MG63 (cell line): ENCODE results near the gene EVI5L. TPM values are rescaled to one million over a fixed set of nuclear protein-coding genes. Genes with fewer than 3 reads are reported as not detected.

Experiments used
- DNase-seq: peaks from one replicate; pipeline ENCODE4 v3.0.0-alpha.2; 2020
- H3K27me3 ChIP-seq: fragments of 250-450 bp; sonication (Bioruptor Pico); 2 replicates; pipeline ENCODE4 v1.5.1; 2020; ENCODE audit warnings: mild to moderate bottlenecking, moderate library complexity
- H3K36me3 ChIP-seq: fragments of 250-450 bp; sonication (Bioruptor Pico); 2 replicates; pipeline ENCODE4 v1.5.1; 2020; ENCODE audit warnings: mild to moderate bottlenecking, moderate library complexity
- H3K4me3 ChIP-seq: fragments of 250-450 bp; sonication (Bioruptor Pico); 2 replicates; pipeline ENCODE4 v1.5.1; 2020; ENCODE audit warnings: mild to moderate bottlenecking, moderate library complexity
- H3K9me3 ChIP-seq: fragments of 250-450 bp; sonication (Bioruptor Pico); 2 replicates; pipeline ENCODE4 v1.5.1; 2020; ENCODE audit warnings: mild to moderate bottlenecking, moderate library complexity
- total RNA-seq: library from RNA; depleted of rRNA; stranded (reverse); fragments of >200 nt; shearing (Covaris generic); gene quantifications from 2 replicates; pipeline ENCODE4 v1.2.3, GENCODE V29; 2014; ENCODE audit warnings: low replicate concordance

Gene EVI5L
- total RNA-seq, 1 experiment from 2014 or later, result 21.4 TPM

DNA sequence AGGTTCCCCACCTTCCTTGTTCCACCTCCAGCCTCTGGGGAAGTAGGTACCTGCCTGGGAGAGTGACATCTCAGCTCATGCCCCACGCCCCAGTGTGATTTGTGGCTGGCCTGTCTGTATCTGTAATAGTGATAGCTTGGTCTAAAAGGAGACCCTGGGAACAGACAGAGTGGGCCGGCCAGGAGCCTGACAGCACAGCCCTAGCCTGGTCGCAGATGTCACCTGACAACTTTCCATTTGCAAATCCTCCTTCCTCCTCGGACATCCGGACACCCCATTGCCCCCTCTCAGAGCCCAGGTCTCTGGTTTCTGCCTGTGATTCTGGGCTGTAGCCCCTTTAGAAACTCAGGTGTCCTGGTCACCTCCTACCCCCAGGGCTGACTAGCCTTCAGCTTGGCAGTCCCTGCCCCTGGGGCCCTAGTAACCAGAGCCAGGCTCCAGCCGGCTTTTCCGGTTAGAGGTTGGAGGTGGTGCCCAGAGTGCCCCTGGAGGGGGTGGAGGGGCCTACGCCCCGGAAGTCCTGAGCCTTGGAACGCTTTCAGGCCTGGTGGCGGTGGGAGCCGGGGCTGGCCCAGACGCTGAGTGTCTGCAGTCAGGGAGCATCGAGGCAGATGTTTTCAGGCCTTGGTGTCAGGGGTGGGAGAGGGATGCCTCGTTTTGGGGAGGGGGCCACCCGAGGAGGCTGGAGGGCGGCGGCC lies 64.7 kb downstream of the EVI5L start:
- Histone ChIP-seq H3K36me3 (peaks cover 24% of the 10 kb centered on the region), H3K27me3 (no peaks in the 10 kb centered on the region), H3K9me3 (no peaks in the 10 kb centered on the region), H3K4me3 (no peak overlapping the region)
- DNase-seq, result no peak

DNA sequence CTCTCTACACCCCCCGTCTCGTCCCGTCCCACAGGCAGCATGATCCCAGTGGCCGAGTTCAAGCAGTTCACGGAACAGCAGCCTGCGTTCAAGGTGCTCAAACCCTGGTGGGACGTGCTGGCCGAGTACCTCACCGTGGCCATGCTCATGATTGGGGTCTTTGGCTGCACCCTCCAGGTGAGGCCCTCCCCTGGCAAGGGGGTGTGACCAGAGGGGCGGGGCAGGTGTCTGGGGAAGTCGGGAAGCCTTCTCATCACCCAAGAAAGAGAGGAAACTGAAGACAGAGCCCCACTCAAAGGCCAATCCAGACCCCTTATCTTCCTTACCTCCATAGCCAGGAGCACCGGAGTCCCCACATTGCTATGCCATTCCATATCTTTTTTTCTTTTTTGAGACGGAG lies 65.5 kb downstream of the EVI5L start:
- peaks cover 28% of the 10 kb centered on the region for H3K36me3 ChIP-seq
- no peak for DNase-seq
- no peaks in the 10 kb centered on the region for H3K9me3 ChIP-seq
- no peak overlapping the region for H3K4me3 ChIP-seq
- no peaks in the 10 kb centered on the region for H3K27me3 ChIP-seq

DNA sequence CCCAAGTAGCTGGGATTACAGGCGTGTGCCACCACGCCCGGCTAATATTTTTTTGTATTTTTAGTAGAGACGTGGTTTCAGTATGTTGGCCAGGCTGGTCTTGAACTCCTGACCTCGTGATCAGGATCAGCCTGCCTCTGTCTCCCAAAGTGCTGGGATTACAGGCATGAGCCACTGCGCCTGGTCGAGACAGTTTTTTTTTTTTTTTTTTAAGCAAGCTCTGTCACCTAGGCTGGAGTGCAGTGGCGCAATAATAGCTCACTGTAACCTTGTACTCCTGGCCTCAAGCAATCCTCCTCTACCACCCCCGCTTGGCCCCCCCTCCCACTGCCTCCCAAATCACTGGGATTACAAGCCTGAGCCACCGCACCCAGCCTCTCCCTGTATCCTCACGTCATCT lies 67.3 kb downstream of the EVI5L start:
- Histone ChIP-seq H3K9me3 (no peaks in the 10 kb centered on the region), H3K36me3 (peaks cover 38% of the 10 kb centered on the region), H3K4me3 (no peak overlapping the region), H3K27me3 (no peaks in the 10 kb centered on the region)
- no peak for DNase-seq

DNA sequence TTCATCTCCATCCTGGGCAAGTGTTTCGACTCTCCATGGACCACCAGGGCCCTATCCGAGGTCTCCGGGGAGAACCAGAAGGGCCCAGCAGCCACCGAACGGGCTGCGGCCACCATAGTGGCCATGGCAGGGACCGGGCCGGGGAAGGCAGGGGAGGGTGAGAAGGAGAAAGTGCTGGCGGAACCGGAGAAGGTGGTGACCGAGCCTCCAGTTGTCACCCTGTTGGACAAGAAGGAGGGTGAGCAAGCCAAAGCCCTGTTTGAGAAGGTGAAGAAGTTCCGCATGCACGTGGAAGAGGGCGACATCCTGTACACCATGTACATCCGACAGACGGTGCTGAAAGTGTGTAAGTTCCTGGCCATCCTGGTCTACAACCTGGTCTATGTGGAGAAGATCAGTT lies 68.9 kb downstream of the EVI5L start:
- Histone ChIP-seq H3K9me3 (no peaks in the 10 kb centered on the region), H3K36me3 (peaks cover 43% of the 10 kb centered on the region), H3K27me3 (no peaks in the 10 kb centered on the region), H3K4me3 (no peak overlapping the region)
- DNase-seq, result no peak

DNA sequence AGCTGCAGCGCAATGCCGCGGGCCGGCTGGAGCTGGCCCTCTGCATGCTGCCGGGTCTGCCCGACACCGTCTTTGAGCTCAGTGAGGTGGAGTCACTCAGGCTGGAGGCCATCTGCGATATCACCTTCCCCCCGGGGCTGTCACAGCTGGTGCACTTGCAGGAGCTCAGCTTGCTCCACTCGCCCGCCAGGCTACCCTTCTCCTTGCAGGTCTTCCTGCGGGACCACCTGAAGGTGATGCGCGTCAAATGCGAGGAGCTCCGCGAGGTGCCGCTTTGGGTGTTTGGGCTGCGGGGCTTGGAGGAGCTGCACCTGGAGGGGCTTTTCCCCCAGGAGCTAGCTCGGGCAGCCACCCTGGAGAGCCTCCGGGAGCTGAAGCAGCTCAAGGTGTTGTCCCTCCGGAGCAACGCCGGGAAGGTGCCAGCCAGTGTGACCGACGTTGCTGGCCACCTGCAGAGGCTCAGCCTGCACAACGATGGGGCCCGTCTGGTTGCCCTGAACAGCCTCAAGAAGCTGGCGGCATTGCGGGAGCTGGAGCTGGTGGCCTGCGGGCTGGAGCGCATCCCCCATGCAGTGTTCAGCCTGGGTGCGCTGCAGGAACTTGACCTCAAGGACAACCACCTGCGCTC lies 69.8 kb downstream of the EVI5L start:
- no peak for DNase-seq
- H3K27me3 ChIP-seq, result no peaks in the 10 kb centered on the region
- no peaks in the 10 kb centered on the region for H3K9me3 ChIP-seq
- no peak overlapping the region for H3K4me3 ChIP-seq
- H3K36me3 ChIP-seq, result peaks cover 48% of the 10 kb centered on the region

DNA sequence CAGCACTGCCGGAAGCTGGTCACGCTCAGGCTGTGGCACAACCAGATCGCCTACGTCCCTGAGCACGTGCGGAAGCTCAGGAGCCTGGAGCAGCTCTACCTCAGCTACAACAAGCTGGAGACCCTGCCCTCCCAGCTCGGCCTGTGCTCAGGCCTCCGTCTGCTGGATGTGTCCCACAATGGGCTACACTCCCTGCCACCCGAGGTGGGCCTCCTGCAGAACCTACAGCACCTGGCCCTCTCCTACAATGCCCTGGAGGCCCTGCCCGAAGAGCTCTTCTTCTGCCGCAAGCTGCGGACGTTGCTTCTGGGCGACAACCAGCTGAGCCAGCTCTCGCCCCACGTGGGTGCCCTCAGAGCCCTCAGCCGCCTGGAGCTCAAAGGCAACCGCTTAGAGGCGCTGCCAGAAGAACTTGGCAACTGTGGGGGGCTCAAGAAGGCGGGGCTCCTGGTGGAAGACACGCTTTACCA lies 70.4 kb downstream of the EVI5L start:
- no peaks in the 10 kb centered on the region for H3K9me3 ChIP-seq
- H3K27me3 ChIP-seq, result no peaks in the 10 kb centered on the region
- no peak overlapping the region for H3K4me3 ChIP-seq
- DNase-seq, result no peak
- H3K36me3 ChIP-seq, result peaks cover 54% of the 10 kb centered on the region

DNA sequence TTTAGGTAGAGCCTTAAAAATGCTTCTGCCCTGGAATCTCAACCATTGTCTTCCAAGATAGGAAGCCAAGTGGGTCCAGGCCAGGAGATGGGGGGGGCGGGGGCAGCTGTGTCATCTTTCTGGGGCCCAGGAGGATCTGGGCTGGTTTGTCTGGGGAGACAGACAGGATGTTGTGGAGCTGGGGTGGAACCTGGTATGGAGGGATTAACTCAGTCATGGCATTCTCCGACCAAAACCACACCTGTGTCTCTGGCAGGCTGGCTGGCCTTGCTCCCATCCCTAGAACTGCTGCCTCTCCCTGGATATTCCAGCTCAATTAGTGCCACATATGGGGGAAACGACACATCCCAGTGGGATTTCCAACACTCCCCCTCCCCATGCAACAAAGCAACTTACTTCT lies 70.9 kb downstream of the EVI5L start:
- Histone ChIP-seq H3K27me3 (no peaks in the 10 kb centered on the region), H3K4me3 (no peak overlapping the region), H3K9me3 (no peaks in the 10 kb centered on the region), H3K36me3 (peaks cover 54% of the 10 kb centered on the region)
- DNase-seq, result no peak

DNA sequence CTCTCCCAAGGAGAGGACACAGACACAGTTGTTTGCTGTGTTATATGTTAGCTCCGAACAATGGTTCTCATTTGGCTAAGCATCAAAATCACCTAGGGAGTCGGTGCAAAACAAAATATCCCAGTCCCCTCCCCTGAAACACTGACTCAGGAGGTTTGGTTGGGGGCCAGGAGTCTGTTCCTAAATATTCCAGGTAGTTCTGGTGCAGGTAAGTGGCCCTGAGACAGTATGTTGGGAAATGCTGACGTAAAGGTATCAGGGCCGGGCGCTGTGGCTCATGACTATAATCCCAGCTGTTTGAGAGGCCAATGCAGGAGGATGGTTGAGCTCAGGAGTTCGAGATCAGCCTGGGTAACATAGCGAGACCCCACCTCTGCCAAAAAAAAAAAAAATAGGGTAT lies 71.3 kb downstream of the EVI5L start:
- no peak for DNase-seq

DNA sequence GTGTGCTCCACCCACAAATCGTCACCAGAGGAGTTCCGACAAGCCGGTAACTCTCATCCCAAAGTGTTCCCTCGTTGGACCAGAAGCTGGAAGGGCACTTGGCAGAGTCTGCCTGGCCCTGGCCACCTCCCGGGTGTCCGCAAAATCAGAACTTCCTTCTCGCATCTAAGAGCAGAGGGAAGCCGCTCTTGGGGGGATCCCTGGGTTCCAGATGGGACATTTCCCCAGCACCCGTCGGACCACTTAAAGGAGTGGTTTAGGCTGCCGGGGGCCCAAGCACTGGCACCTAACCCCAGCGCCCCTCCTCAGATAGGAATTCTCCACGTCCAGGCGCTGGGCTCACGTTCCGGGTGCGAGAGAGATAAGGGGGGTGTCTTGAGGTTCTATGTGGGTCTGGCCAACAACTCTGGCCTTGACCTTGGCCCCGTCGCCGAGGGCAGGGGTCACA lies 72.8 kb downstream of the EVI5L start:
- H3K36me3 ChIP-seq, result peaks cover 69% of the 10 kb centered on the region
- DNase-seq, result no peak
- no peaks in the 10 kb centered on the region for H3K27me3 ChIP-seq
- H3K9me3 ChIP-seq, result no peaks in the 10 kb centered on the region
- H3K4me3 ChIP-seq, result peak overlapping the region; percentile 83

More for the DNA sequence above, 71.3 kb downstream of the EVI5L start:
- Histone ChIP-seq H3K36me3 (peaks cover 58% of the 10 kb centered on the region), H3K27me3 (no peaks in the 10 kb centered on the region), H3K9me3 (no peaks in the 10 kb centered on the region), H3K4me3 (no peak overlapping the region)

DNA sequence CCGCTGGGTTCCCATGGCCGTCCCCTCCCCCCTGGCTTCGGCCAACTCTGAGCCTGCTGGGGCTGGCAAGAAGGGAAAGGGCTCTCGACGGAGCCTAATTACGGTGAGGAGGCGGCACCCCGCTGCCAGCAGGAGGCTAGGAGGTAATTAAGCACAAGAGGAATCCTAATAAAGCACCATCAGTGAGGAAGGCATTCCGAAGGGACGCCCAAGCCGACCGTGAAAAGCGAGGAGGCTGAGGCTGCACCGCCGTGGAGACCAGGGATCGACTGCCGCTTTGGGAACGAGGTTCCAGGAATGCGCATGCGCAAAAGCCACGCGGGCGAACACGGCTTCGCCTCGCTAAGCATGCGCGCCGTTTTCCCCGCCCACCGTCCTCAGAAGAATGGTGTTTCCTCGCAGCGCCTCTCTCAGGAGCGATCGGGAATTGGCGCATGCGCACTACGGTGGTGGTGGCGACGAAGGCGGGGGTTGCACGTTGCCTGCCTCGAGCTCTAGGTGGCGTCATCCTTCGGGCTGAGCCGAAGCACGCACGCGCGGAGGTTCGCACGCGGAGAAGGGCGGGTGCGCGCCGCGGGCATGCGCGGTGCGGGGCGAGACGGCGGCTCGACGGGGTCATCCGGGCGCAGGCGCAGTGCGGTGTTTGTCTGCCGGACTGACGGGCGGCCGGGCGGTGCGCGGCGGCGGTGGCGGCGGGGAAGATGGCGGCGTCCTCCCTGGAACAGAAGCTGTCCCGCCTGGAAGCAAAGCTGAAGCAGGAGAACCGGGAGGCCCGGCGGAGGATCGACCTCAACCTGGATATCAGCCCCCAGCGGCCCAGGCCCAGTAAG lies 73.4 kb downstream of the EVI5L start, which contains the start of gene MAP2K7:
TSS of gene MAP2K7 (plus strand) at position 634 of the 830 bp plus-strand sequence. CDS start at position 702, 68 bp downstream.
- DNase-seq, result peak; percentile 100
- H3K9me3 ChIP-seq, result no peaks in the 10 kb centered on the region
- peaks cover 70% of the 10 kb centered on the region for H3K36me3 ChIP-seq
- peak within 1 kb of the TSS; percentile 99 for H3K4me3 ChIP-seq
- no peaks in the 10 kb centered on the region for H3K27me3 ChIP-seq

DNA sequence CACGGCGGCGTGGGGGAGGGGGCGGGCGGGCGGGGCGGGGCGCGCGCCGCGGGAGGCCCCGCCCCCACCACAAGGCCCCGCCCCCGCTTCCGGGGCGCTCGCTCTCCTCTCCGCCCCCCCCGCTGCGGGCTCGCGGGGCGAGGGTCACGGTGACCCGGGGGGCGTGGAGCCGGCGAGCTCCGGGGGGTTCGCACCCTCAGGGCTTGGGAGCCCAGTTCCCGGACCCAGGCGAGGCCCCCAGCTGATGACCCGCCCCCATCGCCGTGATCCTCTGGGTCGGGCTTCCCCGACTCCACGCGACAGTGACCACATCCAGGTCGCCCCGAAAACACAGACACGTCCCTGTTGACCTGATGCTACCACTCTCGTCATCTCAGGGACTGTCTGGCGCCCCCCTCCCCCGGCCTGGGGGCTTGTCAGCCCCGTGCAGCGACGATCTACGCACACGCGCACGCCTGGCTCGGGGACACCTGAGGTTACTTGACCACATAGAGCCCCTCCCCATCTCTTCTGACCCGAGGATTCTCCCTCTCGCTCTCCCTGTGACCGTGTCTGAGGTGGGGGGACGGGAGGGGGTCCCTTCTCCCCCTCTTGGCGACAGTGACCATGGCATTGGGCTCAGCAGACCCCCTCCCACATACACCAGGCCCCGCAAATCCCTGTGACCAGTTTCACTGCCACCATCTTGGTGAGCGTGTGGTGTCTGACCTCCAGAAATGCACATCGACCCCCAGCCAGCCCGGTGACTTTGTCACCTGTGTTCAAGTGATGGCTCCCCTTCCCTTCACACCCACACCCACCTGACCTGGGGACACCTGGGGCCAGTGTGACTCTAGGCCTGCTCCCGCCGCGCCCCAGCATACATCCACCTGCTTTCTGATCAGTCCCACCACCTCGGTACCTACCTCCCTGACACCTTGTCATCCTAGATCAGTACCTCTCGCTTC lies 74.3 kb downstream of the EVI5L start:
- Histone ChIP-seq H3K9me3 (no peaks in the 10 kb centered on the region), H3K36me3 (peaks cover 68% of the 10 kb centered on the region), H3K27me3 (no peaks in the 10 kb centered on the region), H3K4me3 (peak overlapping the region; percentile 99)
- peak; percentile 47 for DNase-seq

DNA sequence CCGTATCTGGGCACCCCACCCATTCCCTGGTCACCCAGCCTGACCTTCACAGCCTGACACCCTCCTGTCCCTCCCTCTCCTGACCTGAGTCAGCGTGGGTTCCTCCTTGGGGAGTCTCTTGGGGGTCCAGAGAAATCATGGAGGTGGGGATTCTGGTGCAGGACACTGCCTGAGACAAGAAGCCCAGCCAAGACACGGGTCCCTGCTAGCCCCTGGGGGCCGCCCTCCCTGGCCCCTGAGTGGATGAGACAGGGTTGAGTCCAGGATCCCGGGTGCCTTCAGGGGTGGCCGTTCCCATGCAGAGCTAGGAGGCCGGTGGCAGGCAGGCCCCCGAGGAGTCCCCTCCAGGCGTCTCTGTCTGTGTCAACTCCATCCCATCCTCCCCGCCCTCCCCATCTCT lies 75.2 kb downstream of the EVI5L start:
- Histone ChIP-seq H3K27me3 (no peaks in the 10 kb centered on the region), H3K9me3 (no peaks in the 10 kb centered on the region), H3K4me3 (peak overlapping the region; percentile 99), H3K36me3 (peaks cover 68% of the 10 kb centered on the region)
- DNase-seq, result no peak

DNA sequence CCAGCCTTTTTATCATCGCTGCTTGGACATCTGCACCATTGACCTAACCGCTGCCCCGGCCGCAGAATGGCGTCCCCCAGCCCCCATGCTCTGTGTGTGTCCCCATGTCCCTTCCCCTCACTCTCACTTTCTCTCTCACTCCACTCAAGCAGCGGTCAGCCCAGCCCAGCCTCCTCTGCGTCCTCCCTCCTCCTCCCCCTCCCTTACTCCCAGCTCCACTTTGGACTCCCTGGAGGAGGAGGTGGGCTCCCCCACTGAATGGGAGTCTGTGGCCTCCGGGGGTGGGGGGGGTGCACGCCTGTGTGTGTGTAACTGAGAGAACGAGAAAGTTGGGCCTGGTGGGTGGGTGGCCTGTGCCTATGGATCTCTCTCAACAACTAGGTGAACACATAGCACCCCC lies 75.8 kb downstream of the EVI5L start:
- Histone ChIP-seq H3K36me3 (peaks cover 74% of the 10 kb centered on the region), H3K4me3 (no peak overlapping the region), H3K27me3 (no peaks in the 10 kb centered on the region), H3K9me3 (no peaks in the 10 kb centered on the region)
- no peak for DNase-seq

DNA sequence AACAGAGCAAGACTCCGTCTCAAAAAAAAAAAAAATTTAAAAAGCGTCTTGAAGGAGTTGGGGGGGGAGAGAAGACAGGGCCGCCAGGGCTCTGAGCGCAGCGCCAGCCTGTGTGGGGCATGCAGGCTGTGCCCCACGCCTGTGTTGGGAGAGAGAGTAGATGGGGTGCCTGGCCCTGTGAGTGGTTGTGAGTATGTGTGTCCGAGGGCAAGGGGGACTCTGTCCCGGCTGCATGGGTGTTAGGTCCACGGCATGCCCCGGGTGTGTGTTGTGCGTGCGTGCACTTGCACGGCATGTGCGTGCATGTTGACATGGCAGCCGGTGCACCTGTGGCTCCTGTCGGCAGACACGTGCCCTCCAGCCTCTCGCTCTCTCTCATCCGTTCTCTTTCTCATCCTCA lies 77.1 kb downstream of the EVI5L start:
- no peak for DNase-seq
- H3K36me3 ChIP-seq, result peaks cover 77% of the 10 kb centered on the region
- H3K4me3 ChIP-seq, result no peak overlapping the region
- no peaks in the 10 kb centered on the region for H3K9me3 ChIP-seq
- H3K27me3 ChIP-seq, result no peaks in the 10 kb centered on the region

DNA sequence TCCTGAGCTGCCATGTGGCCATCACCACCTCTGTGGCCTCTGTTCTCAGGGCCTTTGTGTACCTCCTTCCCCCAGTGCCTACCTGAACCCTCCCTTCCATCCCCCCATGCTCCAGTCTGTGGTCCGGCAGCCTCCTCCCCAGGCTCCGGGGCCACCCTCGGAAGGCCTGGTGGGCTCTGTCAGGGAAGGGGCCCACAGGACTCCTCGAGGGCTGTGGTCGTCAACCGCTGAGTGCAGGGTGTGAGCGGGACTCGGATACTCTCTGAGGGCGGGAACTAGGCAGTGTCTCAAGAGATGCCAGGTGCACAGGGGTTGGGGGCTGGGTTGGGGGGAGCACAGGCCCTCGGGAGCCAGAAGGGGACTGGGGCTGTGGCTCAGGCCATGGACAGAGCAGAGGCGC lies 77.5 kb downstream of the EVI5L start:
- H3K4me3 ChIP-seq, result no peak overlapping the region
- no peaks in the 10 kb centered on the region for H3K9me3 ChIP-seq
- peaks cover 76% of the 10 kb centered on the region for H3K36me3 ChIP-seq
- no peak for DNase-seq
- no peaks in the 10 kb centered on the region for H3K27me3 ChIP-seq

DNA sequence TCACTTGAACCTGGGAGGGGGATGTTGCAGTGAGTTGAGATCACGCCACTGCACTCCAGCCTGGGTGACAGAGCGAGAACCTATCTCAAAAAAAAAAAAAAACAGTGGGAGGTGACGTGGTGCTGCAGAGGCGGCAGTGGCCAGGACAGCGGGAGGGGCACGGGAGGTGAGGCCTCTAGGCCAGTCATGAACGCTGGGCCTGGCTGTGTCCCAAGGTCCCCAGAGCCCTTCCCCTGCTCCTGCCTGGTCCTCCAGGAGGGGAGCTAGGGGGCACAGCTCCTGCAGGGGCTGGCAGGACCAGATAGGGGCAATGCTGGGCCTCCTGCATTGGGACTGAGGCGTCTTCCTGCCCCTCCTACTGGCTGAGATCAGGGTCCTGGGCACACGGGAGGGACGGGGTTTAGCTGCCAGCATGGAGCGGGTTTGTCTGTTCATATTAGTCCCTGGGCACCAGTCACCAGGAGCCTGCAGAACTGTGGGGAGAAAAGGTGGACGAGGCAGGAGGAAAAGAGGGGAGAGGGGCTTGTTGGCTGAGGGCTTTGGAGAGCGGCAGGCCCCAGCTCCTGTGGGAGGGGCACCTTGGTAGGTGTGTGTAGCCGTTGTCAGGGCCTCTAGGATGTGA lies 78.2 kb downstream of the EVI5L start:
- Histone ChIP-seq H3K36me3 (peaks cover 77% of the 10 kb centered on the region), H3K27me3 (no peaks in the 10 kb centered on the region), H3K4me3 (no peak overlapping the region), H3K9me3 (no peaks in the 10 kb centered on the region)
- no peak for DNase-seq
